Gastroesophageal sphincter (tissue), 4 donors: Measurements from ENCODE around the gene GALK2. TPM values are rescaled to one million over a fixed set of nuclear protein-coding genes. Genes with fewer than 3 reads are reported as not detected.
"Not testable (repeated sequence)": the region's sequence is repeated elsewhere in the genome, so short reads cannot be mapped to it uniquely, and the experiment has no call there.

Experiments
- ATAC-seq: fragments of 150-250 bp; one replicate; pipeline ENCODE4 v1.9.1; 2016; ENCODE audit warnings: mild to moderate bottlenecking, moderate library complexity
- H3K27ac ChIP-seq, 4 donors: fragments of 200-600 bp; sonication (generic) in 3 of 4; 1 replicate in 3 of 4; 2 replicates in 1 of 4; pipeline ENCODE4 v1.5.1; 2016 to 2019
- H3K27me3 ChIP-seq: fragments of 200-600 bp; sonication (generic); one replicate; pipeline ENCODE4 v1.5.1; 2019
- H3K36me3 ChIP-seq, 2 donors: fragments of 200-600 bp; sonication (generic); one replicate each; pipeline ENCODE4 v1.5.1; 2019; ENCODE audit warnings: control low read depth in 1 of 2
- H3K4me1 ChIP-seq, 3 donors: fragments of 200-600 bp; sonication (generic); 1 replicate in 2 of 3; 2 replicates in 1 of 3; pipeline ENCODE4 v1.5.1; 2016 to 2019; ENCODE audit warnings: control low read depth in 2 of 3
- H3K4me3 ChIP-seq, 2 donors: fragments of 200-600 bp; sonication (generic); one replicate each; pipeline ENCODE4 v1.5.1; 2019; ENCODE audit warnings: mild to moderate bottlenecking in 1 of 2, moderate library complexity in 1 of 2
- H3K9me3 ChIP-seq, 3 donors: fragments of 200-600 bp; sonication (generic); one replicate each; pipeline ENCODE4 v1.5.1; 2017 to 2019; ENCODE audit warnings: control low read depth in 2 of 3
- CTCF ChIP-seq, 4 experiments: fragments of 200-600 bp in 2 of 4; fragments of 450-650 bp in 2 of 4; sonication (generic) in 1 of 4; IDR thresholded peaks; one replicate each; pipeline ENCODE4 v1.5.1; 2017 to 2019; ENCODE audit warnings: antibody characterized with exemption in 4 of 4, mild to moderate bottlenecking in 2 of 4, moderate library complexity in 2 of 4
- EP300 ChIP-seq: sonication (generic); formaldehyde crosslinking; IDR thresholded peaks from one replicate; pipeline ENCODE4 v1.6.1; 2017; ENCODE audit warnings: antibody characterized with exemption, mild to moderate bottlenecking
- POLR2A ChIP-seq, 2 donors: fragments of 450-650 bp; IDR thresholded peaks; one replicate each; pipeline ENCODE4 v1.6.1; 2017; ENCODE audit warnings: antibody characterized with exemption in 2 of 2, mild to moderate bottlenecking in 2 of 2, moderate library complexity in 1 of 2
- POLR2AphosphoS5 ChIP-seq: sonication (generic); formaldehyde crosslinking; IDR thresholded peaks from one replicate; pipeline ENCODE4 v1.6.1; 2017; ENCODE audit warnings: antibody characterized with exemption
- WGBS, 2 donors: methylation state at CpG; one replicate each; pipeline ENCODE4 v1.1.5; 2018; ENCODE audit warnings: low coverage in 1 of 2; 5-methylcytosine and 5-hydroxymethylcytosine counted together
- total RNA-seq, 4 donors: library from RNA; depleted of rRNA; stranded (reverse); fragments of >200 nt; gene quantifications; one replicate each; pipeline ENCODE4 v1.1.0, GENCODE V29; 2016

The GALK2 gene
- total RNA-seq, 4 donors from 2014 or later, result 30.0 to 54.8 (median 43.8) TPM

DNA sequence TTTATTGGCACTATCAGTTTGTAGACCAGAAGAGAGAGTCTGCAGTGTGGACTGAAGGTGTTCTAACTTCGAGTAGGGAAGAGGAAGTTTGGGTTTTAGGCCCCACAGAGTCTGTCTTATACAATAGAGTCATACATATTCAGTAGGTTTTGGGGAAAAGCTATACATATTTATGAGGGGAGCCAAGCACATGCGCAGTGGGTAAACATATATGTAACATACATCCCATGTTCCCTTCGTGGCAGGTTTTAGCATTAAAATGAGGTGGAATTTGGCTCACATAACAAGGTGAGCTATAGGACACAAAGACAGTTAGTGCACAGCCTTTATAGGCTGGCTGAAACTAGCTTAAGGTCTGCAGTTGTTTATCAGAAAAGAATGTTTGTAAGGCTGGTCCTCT, 4.9 kb downstream of the GALK2 start:
- Histone ChIP-seq H3K4me3 (no peak overlapping the region), H3K4me1 (peaks cover 0 to 18% (median 0%) of the 10 kb centered on the region in 3 donors), H3K36me3 (no peaks in the 10 kb centered on the region), H3K9me3 (no peaks in the 10 kb centered on the region), H3K27me3 (no peaks in the 10 kb centered on the region), H3K27ac (no peak overlapping the region)
- TF ChIP-seq CTCF (IDR thresholded peaks at IDR 0.05) (no peak), POLR2AphosphoS5 (no peak), EP300 (no peak), POLR2A (IDR thresholded peaks at IDR 0.05) (no peak)
- WGBS, 2 donors, result 78 to 90% methylated on average over 3 of the region's 3 CpGs
- ATAC-seq, result no peak

DNA sequence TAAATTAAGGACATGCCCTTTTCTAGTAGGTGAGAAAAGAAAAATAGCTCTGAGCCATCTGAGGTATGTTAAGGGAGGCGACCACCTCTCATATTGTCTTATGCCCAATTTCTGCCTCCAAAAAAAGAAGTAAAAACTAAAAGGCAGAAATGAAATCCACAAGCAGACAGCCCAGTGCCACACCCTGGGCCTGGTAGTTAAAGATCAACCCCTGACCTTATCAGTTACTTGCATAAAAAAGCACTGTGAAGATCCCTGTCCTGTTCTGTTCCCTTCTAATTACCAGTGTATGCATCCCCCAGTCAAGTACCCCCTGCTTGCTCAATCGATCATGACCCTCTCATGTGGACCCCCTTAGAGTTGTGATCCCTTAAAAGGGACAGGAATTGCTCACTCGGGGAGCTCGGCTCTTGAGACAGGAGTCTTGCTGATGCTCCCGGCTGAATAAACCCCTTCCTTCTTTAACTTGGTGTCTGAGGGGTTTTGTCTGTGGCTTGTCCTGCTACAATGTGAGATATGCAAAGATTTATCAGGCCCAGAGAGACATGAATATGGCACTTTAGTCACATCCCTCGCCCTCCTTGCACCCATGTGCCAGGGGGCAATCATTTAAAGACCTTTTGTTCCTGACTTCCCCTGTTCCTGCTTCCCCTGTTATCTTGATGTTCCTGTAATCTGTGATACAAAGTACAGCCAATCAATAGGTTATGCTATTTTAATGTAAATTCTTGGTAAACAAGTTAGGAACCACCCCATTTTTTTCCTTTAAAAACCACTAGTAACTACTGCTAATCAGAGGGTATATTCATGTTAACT, 5.7 kb downstream of the GALK2 start:
- H3K27me3 ChIP-seq, H3K36me3 ChIP-seq, H3K27ac ChIP-seq, H3K9me3 ChIP-seq, H3K4me3 ChIP-seq, ATAC-seq: not testable (repeated sequence)
- WGBS, 2 donors, result 91 to 93% methylated on average over 4 to 5 of the region's 6 CpGs
- peaks cover 0 to 16% (median 0%) of the 10 kb centered on the region in 3 donors for H3K4me1 ChIP-seq

GRCh38 chr15:49178497-49178896, 8.4 kb downstream of the GALK2 start:
- H3K27ac ChIP-seq, result no peak overlapping the region
- no peaks in the 10 kb centered on the region for H3K36me3 ChIP-seq
- no peaks in the 10 kb centered on the region for H3K4me1 ChIP-seq
- TF ChIP-seq POLR2A (IDR thresholded peaks at IDR 0.05) (no peak), EP300 (no peak), CTCF (IDR thresholded peaks at IDR 0.05) (no peak), POLR2AphosphoS5 (no peak)
- H3K27me3 ChIP-seq, result no peaks in the 10 kb centered on the region
- ATAC-seq, result no peak
- no peak overlapping the region for H3K4me3 ChIP-seq
- no peaks in the 10 kb centered on the region for H3K9me3 ChIP-seq
- WGBS, 2 donors, result 85 to 89% methylated on average over 4 to 5 of the region's 7 CpGs

DNA sequence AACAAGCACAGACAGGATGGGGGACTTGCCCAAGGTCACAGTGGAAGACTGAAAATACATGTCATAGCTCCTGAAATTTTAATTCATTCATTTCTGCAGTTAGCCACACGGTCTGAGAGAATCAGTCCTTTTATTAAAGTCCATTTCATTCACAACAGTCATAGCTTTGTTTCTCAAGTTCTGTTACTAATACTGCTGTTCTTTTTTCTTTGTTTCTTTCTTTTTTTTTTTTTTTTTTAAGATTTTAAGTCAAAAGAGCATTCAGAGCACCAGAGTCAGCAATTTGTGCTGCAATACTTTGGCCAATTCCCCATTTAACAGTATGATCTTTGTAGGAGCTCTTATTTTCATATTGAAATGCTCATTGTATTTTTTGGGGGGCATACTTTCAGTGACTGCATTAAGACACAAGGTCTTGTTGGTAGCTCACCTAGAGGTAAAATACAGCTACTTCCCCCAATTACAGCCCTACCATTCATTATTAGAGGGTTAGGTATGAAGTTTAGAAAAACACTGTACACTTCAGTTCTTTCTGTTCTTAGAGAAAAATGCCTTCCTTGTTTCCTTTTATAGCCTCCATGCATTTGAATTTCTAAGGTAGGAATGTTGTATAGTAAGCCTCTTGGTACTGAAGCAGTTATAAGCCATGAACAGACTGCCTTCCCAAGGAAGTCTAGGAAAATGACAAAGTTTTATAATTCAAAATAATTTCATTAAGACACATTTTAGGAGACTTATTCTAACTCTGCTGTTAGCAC, 9.6 kb downstream of the GALK2 start:
- H3K9me3 ChIP-seq, result no peaks in the 10 kb centered on the region
- no peak overlapping the region for H3K27ac ChIP-seq
- WGBS, 2 donors, result 75% methylated on average over 1 of the region's 1 CpG
- ATAC-seq, result no peak
- no peak overlapping the region for H3K4me3 ChIP-seq
- no peaks in the 10 kb centered on the region for H3K27me3 ChIP-seq
- H3K36me3 ChIP-seq, result no peaks in the 10 kb centered on the region
- no peaks in the 10 kb centered on the region for H3K4me1 ChIP-seq
- TF ChIP-seq POLR2AphosphoS5 (no peak), POLR2A (IDR thresholded peaks at IDR 0.05) (no peak), CTCF (IDR thresholded peaks at IDR 0.05) (no peak), EP300 (no peak)

DNA sequence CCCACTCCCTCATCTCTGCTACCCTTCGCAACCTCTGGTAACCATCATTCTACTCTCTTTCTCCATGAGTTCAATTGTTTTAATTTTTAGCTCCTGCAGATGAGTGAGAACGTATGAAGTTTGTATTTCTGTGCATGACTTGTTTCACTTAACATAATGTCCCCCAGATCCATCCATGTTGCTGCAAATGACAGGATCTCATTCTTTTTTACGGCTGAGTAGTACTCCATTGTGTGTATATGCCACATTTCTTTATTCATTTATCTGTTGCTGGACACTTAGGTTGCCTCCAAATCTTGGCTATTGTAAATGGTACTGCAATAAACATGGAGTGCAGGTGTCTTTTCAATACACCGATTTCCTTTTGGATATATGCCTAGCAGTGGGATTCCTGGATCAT, 12.1 kb downstream of the GALK2 start:
- WGBS, 2 donors, result 91 to 95% methylated on average over 4 of the region's 4 CpGs
- Histone ChIP-seq H3K4me1 (no peaks in the 10 kb centered on the region), H3K9me3 (no peaks in the 10 kb centered on the region), H3K36me3 (no peaks in the 10 kb centered on the region), H3K27ac (no peak overlapping the region), H3K4me3 (no peak overlapping the region), H3K27me3 (no peaks in the 10 kb centered on the region)
- TF ChIP-seq POLR2AphosphoS5, result no peak
- no peak for TF ChIP-seq EP300
- TF ChIP-seq POLR2A (IDR thresholded peaks at IDR 0.05), result no peak
- TF ChIP-seq CTCF (IDR thresholded peaks at IDR 0.05), result no peak
- ATAC-seq, result no peak

DNA sequence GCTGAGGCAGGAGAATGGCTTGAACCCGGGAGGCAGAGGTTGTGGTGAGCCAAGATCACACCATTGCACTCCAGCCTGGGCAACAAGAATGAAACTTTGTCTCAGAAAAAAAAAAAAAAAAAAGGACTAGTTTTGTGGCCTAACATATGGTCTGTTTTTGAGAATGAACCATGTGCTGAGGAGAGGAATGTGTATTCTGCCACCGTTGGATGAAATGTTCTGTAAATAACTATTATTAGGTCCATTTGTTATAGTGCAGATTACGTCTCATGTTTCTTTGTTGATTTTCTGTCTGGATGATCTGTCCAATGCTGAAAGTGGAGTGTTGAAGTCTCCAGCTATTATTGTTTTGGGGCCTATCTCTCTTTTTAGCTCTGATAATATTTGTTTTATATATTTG, 13.7 kb downstream of the GALK2 start:
- H3K36me3 ChIP-seq, H3K4me1 ChIP-seq, H3K27ac ChIP-seq, H3K27me3 ChIP-seq, H3K4me3 ChIP-seq, ATAC-seq, H3K9me3 ChIP-seq: not testable (repeated sequence)
- 44 to 71% methylated on average over 2 to 3 of the region's 3 CpGs for WGBS, 2 donors
